Hematopoietic multipotent progenitor cell (in vitro differentiated cells): ENCODE measurements around the gene CYP27B1. TPM values are rescaled to one million over a fixed set of nuclear protein-coding genes. Genes with fewer than 3 reads are reported as not detected.
"Not testable (repeated sequence)": the region's sequence is repeated elsewhere in the genome, so short reads cannot be mapped to it uniquely, and the experiment has no call there.

Source experiments
- DNase-seq, 3 donors: peaks; one replicate each; pipeline ENCODE4 v3.0.0-alpha.2; 2011 to 2015; ENCODE audit warnings: low read depth in 2 of 3, low spot score in 2 of 3
- total RNA-seq: library from RNA; depleted of rRNA; stranded (reverse); fragments of >200 nt; gene quantifications from one replicate; pipeline ENCODE4 v1.2.3, GENCODE V29; 2012

CYP27B1 gene
- total RNA-seq, 1 donor = 3.2 TPM

DNA sequence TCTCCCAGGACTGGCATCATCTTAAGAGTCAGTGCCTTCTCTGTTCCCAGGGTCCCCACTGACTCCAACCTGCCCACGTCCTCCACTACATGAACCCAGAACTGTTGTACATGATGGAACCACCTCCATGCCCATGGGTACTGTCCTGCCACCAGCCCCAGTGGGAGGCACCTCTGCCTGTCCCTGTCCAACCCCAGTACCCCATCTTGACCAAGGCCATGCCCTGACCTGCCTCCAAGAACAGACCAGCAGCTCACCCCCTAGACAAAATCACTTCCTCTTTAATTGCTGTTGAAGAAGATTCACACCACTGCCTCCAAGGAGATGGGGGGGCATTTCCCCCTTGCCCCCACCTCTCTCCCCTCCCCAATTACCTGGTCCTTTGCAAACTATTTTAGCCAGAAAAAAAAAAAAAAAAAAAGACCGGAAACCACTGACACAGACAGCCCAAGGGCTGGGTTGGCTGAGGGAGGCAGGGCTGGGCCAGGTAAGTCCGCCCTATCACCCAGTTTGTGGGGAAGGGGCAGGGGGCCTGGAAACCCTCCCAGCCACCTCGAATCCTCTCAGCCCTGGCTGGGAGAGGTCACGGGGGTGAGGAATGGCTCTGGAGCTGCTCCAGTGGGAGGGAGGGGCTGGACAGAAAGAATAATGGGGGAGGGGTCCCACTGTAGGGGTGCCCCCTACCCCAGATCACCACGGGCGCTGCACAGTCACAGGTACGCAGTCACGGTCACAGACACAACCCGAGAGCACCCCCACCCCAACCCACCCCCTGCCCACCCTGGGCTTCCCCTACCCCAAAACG is 41.7 kb downstream of the CYP27B1 start:
- no peak for DNase-seq

- no peak for DNase-seq
Measured at GRCh38 chr12:57724003-57724935, 42.6 kb downstream of the CYP27B1 start.

DNA sequence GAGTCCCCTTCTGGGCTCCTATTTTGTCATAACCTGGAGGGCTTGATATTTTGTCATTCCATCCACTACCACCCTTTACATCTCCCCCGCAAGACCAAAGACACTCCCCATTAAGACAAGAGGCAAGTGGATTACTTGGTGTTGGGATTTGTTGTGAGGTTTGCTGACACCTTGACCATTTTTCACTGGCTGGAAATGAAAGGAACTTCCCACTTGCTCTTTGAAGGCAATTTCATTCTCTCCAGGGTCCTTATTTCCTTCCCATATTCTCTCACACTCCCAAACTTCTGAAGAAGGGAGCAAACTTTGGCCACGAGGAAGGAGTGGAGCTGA is 43.3 kb downstream of the CYP27B1 start:
- DNase-seq = no peak

DNA sequence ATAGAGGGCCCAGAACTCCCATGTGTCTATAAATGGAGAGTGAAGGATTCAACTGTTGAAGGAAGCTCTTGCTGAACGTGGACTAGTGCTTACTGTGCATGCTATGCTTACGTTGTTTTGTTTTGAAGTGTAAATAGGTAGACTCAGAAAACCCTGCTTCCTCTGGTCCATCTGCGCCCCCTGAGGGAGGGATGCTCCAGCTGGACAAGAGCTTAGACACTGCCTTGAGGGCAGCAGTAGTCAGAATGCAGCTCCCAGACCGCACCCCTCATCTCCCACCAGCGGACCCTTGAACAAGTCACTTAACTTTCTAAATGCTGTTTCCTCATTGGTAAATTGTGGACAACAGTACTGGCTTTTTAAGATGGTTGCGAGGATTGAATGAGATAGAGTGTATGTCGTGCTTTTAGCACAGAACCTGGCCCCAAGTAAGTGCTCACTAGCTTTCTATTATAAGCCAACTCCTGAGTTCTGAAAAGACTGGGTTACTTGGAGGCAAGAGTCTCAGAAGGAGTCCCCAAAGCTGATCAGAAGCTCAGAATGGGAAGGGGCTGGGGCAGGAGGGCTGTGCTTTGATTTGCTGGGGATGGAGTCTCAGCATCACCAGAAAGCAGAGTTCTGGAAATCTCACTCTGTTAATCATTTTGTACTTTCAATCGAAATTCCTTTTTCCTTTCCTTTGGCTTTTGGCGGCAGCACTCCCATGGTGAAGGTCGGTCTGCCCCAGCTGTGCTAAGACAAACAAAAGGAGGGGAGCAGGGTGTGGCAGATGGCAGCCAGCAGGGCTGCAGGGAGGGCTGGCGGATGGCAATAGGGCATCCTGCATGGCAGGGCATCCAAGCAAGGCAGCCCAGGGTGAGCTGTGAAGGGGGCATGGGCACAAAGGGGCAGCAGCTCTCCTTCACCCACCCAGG is 43.9 kb downstream of the CYP27B1 start:
- no peak for DNase-seq

GRCh38 chr12:57721846-57722608 is 44.9 kb downstream of the CYP27B1 start:
- not testable (repeated sequence) for DNase-seq

- DNase-seq = no peak
Measured at GRCh38 chr12:57720606-57721595, 46.0 kb downstream of the CYP27B1 start.

GRCh38 chr12:57719777-57720605 is 46.9 kb downstream of the CYP27B1 start:
- DNase-seq = no peak

GRCh38 chr12:57718641-57719528 is 48.0 kb downstream of the CYP27B1 start:
- DNase-seq = no peak

GRCh38 chr12:57717846-57718640 is 48.8 kb downstream of the CYP27B1 start:
- DNase-seq = no peak

DNA sequence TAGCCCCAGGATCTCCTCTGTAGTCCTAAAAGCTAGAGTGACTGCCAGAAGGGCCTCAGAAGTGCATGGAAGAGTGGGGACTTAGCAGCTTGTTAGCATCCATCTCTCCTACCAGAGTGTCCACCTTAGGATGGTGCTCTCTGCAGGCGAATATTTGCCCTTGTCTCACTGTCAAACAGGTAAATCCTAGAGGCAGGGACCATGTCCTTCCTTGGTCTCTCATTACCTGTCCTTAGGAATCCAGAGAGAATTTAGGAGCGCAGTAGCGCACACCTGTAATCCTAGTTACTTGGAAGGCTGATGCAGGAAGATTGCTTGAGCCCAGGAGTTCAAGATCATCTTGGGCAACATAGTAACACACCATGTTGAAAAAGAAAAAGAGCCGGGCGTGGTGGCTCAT is 49.7 kb downstream of the CYP27B1 start:
- DNase-seq = no peak

DNA sequence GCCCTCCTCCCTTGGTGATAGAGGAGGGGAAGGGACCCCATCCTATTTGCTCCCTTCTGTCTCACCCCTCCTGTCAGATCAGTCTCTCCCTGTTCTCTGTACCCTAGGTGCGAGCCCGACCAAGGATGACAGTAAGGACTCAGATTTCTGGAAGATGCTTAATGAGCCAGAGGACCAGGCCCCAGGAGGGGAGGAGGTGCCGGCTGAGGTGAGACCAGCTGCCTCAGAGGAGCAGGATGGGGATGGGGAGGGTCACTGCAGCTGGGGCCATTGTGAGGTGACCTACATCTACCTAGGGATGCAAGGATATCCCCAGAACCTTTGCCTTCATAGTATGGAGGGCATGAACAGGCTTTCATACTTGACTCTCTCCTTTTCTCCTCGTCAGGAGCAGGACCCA is 50.6 kb downstream of the CYP27B1 start:
- no peak for DNase-seq

DNA sequence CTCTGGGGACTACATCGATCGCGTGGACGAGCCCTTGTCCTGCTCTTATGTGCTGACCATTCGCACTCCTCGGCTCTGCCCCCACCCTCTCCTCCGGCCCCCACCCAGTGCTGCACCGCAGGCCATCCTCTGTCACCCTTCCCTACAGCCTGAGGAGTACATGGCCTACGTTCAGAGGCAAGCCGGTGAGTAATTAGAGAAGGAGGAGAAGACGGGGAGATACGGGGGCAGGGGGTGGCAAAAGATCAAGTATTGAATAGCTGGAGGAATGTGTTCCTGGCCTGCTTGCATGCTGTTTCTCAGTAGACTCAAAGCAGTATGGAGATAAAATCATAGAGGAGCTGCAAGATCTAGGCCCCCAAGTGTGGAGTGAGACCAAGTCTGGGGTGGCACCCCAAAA is 51.1 kb downstream of the CYP27B1 start:
- DNase-seq = no peak

- DNase-seq = not testable (repeated sequence)
Measured at GRCh38 chr12:57715036-57715748, 51.7 kb downstream of the CYP27B1 start.

GRCh38 chr12:57713209-57713608 is 53.7 kb downstream of the CYP27B1 start:
- DNase-seq = no peak

- DNase-seq = no peak
Measured at GRCh38 chr12:57712701-57713100, 54.2 kb downstream of the CYP27B1 start.
